HG03439 (cell line): Measurements from ENCODE around the gene PARD3.
"Not testable (repeated sequence)": the region's sequence is repeated elsewhere in the genome, so short reads cannot be mapped to it uniquely, and the experiment has no call there.

Source experiments
- ATAC-seq: cut with Tn5 transposase; IDR thresholded peaks from one replicate; pipeline ENCODE4 v1.9.1; 2021; ENCODE audit warnings: mild to moderate bottlenecking, moderate library complexity; ENCODE audit not compliant: unreplicated experiment

PARD3 gene

DNA sequence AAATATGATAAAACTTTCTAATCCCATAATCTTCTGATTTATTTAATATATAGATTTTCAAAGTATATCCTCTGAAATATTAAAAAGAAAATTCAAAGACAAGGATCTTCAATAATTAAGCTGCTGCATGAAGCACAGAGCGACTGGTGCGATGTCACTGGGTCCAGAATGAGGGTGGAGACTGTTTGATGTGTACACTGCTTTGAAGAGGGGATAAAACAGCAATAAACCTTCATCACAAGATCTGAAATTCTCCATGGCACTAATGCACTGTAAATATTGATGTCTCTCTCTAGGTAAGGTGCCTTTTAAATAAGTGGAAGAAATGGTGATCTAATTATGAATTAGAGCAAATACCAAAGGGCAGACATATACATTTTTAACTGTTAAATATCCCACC lies 337.8 kb downstream of the PARD3 start:
- no peak for ATAC-seq

DNA sequence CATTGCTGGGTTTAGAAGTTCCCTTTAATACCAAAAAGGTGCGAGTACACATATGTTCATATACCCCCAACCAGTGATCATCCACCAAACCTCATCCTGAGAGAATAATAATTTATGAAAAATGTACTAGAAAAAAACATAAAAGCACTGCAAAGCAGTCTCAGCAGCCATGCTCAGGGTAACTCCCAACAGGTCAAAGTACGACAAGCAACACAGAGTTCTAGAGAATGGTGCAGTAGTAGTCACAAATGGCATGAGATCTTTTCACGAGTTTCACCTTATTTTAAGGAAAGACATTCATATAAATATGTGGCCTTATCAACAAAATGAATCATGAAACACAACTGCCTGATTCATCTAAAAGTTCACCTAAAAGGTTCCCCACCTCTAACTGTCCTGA lies 338.5 kb downstream of the PARD3 start:
- ATAC-seq: no peak

DNA sequence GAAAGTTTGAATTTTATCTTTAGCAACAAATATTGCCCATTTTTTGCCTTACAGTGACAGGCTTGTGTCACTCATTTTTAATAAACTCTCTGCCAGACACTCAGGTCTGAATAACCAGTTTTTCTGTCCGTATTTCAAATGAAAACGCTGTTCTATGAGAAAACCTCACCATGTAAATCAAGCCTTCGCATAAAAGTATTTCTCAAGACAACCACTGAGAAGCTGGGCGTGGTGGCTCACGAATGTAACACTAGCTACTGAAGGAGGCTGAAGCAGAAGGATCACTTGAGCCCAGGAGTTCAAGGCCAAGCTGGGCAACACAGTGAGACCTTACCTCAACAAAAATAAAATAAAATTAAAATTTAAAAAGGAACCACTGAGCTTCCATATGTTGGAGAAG lies 339.3 kb downstream of the PARD3 start:
- no peak for ATAC-seq

DNA sequence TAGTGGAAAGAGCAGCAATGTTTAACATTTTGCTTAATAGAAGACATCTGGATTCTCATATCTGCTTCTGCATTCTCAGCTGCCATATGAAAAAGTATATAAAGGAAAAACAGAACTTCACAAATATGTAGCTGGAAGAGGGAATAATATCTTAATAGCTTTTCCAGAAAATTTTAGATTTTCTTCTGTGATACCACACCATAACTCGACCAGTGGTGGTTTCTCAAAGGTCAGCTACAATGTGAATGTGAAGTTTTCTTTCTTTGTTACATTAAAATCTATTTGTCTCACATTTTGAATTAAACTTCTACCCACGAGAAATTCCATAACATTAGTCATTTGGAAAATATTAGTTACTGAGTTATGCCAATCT lies 339.8 kb downstream of the PARD3 start:
- no peak for ATAC-seq

DNA sequence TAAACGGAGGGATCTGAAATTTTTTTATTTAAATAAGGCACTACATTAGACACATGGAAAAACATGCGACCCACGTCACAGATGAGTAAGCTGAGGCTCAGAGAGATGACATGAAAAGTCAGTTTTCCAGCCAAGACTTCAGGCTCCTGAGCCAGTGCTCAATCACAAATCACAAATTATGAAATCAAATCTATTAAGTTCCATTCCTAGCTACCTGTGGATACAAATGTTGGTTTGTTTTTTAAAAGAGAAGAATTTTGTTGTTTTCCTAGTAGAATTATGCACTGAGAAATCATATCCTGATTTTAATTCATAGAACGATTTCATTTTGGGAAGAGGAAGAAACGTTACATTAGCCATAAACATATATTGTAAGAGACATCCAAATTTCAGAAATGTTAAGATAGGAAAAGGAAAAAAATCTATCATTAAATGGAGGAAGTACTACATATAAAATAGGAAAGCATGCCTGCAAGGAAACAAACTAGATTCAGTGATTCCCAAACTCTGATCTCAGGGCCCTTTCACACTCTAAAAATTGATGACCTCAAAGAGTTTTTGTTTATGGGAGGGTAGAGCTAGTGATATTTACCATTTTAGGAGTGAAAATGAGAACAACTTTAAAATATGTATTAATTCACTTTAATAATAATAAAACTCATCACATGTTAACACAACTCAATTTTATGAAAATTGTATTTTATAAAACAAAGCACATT lies 340.4 kb downstream of the PARD3 start:
- ATAC-seq: no peak

DNA sequence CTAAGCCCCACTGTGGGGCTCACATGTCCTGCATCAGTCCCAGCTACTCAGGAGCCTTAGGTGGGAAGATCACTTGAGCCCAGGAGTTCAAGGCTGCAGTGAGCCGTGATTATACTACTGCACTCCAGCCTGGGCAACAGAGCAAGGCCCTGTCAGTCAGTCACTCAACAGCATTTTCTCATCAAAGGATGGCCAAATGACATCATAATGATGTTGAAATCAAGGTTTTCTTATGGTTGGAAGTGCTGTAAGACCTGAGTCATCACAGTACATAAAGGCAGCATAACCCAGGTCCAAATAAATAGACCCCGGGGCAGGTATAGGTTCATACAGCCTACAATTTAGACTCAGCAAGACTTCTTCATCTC lies 341.1 kb downstream of the PARD3 start:
- no peak for ATAC-seq

DNA sequence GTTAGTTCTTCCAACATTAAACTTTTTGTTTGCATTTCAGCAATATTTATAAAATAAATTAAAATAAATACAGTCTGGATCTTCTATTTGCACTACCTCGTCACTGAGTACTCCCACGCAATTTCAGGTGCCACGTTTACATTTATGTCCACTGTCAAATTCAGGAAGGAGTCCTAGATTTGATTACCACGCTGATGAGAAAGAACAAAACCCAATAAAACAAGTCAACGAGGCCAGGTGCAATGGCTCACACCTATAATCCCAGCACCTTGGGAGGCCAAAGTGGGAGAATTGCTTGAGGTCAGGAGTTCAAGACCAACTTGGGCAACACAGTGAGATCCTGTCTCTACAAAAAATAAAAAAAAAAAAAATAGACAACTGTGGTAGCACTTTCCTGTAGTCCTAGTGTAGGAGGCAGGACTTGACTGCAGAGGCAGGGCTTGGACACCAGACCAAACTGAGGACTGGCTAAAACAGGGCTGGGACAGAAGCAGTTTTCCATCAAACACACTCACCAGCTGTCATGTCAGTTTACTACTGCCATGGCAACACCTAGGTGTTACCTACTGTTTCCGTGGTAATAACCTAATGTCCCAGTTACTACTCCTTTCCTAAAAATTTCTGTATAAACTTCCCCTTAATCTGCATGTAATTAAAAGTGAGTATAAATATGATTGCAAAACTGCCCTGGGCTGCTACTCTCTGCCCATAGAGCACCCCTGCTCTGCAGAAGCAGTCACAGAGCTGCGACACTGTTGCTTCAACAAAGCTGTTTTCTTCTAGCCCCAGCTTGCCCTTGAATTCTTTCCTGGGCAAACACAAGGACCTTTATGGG lies 341.7 kb downstream of the PARD3 start:
- no peak for ATAC-seq

DNA sequence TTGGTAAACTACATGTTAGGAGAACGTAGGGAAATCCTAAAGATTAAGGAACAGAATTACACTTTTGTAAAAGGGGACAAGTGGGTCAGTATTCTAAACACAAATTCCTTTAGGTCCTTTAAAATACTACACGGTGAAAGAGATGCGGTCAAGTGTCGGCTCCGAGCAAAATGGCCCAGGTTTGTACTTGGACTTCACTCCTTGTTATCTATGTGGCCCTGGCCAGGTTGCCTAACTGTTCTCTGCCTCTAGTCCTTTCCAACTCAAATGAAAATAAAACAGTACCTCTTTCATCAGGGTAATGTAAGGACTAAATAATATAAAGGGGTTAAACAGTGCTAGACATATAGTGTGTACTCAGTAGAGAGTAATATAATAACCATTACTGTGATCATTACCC lies 344.8 kb downstream of the PARD3 start:
- ATAC-seq: no peak

DNA sequence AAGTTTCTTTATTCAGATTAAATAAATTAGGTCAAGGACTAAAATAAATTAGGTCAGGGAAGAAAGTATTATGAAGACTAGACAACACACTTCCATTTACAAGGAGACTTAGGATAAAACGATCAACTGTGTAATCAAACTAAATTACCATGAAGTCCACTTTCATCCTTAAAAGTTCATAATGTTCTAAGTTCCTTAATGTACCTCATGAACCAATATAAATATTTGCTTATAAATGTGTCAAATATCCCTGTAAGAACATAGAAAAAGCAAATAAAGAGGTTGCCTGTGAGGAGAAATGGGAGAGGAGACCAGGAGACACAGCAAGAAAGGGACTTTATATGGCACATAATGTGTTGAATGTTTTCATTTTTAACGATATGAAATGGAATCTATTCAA lies 345.6 kb downstream of the PARD3 start:
- ATAC-seq: no peak

DNA sequence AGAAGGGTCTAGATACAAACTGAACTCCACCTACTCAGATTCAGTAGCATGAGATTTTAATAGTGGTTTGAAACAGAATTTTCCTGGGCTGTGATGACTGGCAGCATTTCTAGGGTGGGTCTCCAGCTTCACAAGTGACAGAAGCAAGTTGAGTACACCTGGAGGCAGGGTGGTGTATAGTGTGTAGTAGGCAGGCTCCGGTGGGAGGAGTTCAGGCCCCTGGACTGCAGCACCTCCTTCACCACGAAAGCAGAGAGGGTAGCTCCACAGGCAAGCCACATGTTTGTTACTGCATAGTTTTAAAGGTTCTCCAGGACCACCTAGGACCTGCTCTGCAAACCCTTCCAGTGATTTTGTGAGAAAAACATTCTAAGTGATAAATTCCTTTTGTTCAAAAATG lies 347.2 kb downstream of the PARD3 start:
- no peak for ATAC-seq

DNA sequence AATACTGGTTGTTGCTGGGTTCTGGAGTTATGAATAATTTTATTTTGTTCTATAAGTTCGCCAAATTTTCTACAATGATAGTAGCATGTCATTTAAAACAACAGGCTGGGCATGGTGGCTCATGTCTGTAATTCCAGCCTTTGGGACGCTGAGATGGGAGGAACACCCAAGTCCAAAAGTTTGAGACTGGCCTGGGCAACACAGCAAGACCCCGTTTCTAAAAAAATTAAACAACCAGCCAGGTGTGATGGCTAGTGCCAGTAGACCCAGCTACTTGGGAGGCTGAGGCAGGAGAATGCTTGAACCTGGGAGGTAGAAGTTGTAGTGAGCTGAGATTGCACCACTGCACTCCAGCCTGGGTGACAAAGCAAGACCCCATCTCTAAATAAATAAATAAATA lies 347.7 kb downstream of the PARD3 start:
- no peak for ATAC-seq

DNA sequence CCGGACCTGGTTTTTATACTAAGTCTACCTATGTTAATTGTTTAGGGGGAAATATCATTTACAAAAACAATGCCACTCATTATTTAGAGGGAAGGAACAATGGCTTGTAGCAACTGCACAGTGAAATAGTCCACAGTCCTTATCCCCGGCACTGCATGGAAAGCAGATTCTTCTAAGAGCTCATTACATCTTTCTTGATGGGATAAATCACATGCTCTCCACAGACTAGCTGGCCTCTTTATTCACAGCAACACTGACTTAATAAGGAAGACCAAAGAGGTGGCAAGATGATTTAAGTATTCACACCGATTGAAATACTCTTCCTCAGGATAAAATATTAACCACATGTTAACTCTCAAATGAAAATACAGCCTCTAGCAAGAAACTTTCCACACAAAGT lies 349.4 kb downstream of the PARD3 start:
- ATAC-seq: no peak

DNA sequence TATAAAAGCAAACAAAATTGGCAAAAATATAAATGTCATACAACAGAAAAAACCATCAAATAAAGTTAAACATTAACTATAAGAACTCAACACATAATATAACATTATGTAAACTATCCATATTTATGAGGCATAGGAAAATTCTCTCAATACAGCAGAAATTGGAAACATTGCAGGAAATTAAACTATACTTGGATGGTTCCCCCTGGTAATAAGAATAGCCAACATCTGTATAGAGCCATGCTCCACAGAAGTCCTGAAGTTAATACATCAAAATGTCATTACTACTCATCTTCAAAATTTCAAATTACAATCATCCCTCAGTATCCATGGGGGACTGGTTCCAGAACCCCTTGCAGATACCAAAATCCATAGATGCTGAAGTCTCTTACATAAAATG lies 350.5 kb downstream of the PARD3 start:
- no peak for ATAC-seq

DNA sequence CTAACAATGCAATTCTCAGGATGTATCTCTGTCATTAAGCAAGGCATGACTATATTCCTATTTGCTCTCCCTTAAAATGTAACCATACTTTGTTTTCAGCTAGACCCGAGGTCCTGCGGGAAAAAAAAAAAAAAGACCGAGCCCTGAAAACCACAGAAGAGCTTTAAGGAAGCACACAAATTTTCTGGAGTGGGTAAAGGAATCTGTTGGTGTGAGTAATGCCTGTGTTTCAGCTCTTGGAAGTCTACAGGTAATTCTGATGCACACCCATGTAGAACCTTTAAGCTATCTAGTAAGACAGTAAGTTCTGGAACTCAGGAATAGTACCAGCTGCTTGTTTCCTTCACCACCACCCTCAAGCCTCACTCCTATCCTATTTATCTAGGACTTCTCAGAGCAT lies 351.1 kb downstream of the PARD3 start:
- ATAC-seq: no peak

DNA sequence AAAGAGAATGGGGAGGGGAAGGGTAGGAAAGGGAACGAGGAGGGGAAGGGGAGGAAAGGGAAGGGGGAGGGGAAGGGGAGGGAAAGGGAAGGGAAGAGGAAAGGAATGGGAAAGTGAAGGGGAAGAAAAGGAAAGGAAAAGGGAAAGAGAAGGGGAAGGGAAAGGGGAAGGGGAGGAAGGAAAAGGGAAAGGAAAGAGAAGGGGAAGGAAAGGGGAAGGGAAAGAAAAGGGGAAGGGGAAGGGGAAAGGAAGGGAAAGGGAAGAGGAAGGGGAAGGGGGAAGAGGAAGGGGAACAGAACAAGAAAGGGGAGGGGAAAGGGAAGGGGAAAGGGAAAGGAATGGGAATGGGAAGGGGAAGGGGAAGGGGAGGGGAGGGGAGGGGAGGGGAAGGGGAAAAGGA lies 352.1 kb downstream of the PARD3 start:
- ATAC-seq: no peak

DNA sequence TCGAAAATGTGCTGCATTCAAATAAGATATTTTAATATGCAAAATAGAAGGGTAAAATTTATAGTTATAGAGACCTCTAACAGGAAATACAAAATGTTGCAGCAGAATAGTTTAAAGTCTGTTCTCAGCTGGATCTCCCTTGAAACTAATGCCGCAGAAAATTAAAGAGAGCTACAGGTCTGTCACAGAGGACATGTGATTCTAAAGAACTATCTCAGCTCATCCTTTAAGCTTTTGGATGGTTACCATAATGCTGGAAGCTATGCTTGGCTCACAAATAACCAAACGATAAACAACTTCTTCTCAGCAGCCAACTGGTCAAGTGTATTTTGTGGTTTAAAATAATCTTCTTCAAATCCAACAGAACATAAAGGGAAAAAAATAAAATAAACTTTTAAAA lies 353.0 kb downstream of the PARD3 start:
- ATAC-seq: no peak

DNA sequence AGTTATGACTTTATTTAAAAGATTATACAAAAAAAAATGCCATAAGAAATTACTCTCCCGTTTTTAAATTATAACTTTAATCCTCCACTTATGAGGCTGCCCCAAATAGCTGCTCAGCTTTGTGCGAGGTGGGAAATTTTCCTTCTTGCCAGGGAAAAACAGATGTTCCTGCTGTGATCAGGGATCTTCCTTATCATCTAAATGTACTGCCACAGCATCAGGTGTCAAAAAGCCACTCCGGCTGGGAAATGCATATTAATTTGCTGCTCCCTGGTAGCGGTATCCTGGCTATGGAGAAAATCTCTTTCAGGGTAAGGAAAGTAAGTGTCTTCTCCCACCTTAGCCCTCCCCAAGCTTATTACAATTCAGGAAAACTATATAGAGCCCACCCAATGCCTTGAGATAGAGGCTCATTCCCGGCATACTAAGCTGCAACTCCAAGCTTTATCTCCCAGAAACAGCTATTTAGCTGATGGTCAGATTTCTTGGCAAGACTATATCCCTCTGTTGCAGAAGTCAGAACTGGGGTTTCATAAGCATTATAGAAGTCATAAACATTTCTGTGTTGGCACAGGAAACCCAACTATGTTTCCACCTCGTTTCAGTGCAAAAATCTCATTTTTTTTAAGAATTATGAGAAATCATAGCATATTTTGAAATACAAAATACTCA lies 360.4 kb downstream of the PARD3 start:
- ATAC-seq: no peak

DNA sequence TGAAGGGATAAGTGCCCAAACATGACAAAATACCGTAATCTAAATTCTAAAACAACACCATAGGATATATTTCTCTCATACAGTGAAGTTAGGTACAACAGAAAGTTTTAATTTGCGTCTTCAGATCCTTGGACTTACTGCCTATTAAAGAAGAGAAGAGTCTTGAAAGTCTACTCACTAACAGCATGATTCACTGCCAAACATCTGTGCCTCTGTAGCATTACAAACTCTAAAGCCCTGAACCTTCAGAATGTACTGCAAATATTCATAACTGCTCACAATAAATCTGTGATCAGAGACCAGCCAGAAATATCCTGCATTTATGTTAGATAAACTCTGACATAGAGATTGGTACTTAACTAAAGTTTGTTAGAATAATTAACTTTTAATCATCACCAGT lies 365.3 kb downstream of the PARD3 start:
- ATAC-seq: no peak

DNA sequence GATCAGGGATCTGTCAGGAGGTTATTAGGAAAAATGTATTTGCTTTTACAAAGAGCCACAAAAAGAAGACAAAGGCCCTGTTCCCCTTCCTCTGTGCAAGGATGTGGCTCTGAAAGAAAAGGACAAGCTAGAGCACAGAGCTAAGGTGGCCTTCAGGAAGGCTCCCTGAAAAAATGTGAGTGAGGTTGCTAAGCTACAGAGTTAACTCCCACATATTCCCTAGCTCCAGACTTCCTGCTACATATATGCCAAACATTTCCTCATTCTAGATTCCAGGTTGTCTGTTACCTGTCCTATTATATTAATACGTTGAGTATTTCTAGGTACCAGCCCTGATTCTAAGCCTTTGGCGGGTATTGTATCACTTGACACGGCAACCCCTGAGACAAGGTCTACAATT lies 369.0 kb downstream of the PARD3 start:
- no peak for ATAC-seq

DNA sequence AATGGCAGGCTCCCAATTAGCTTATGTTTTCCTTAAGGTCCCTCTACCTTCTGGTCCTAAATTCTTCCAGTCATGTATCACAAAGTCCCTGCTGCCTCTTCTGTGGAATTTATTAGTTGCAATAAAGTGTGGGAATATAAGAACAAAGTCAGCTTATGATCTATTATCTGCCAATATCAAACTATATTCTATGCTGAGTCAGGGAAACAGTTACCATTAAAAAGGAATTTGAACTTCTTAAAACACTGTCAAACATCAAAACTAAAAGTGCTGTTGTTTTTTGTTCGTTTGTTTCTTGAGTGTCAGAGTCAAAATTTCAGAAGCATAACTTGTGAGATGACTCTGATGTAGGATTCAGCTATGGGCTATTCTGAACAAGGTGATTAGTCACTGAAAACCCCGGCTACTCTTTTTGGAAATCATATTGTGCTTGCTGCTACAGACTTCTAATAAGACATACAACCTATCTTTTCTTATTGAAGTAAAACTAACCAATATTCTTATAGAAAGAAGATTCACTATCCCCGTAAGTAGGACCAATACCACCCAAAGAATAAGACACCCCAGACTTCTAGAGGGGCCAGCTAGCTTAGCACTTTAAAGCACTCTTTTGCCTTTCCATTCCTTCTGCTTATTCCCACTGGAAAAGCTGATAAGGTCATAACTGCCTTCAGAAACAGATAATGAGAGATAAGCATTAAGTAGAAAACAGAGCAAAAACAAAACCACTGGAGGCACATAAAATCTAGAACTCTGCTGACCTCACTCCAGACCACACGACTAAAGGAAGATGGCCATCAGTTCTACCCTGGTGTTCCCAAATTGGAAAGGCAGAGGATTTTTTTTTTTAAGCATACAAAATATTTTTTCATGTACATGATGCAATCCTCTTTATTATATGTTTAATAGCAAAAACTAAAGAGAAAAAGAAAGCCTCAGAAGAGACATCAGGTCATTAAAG lies 370.6 kb downstream of the PARD3 start:
- no peak for ATAC-seq

DNA sequence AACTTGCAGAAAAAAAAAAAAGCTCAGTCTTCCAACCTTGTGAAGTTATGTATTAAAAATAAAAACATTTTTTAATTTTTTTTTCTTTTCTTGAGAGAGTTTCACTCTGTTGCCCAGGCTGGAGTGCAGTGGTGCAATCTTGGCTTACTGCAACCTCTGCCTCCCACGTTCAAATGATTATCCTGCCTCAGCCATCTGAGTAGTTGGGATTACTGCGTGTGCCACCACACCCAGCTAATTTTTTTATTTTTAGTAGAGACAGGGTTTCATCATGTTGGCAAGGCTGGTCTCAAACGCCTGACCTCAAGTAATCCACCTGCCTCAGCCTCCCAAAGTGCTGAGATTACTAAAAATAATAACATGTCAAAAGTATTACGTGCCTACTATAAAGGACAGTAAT lies 375.7 kb downstream of the PARD3 start:
- not testable (repeated sequence) for ATAC-seq
